Measurements from ENCODE around the gene PTPRK.

The PTPRK gene

GRCh38 chr6:128337619-128338018 lies 182.8 kb downstream of the PTPRK start:
- no peak for DNase-seq

GRCh38 chr6:128336436-128337095 lies 183.8 kb downstream of the PTPRK start:
- no peak for DNase-seq

GRCh38 chr6:128335963-128336362 lies 184.4 kb downstream of the PTPRK start:
- DNase-seq: no peak

DNA sequence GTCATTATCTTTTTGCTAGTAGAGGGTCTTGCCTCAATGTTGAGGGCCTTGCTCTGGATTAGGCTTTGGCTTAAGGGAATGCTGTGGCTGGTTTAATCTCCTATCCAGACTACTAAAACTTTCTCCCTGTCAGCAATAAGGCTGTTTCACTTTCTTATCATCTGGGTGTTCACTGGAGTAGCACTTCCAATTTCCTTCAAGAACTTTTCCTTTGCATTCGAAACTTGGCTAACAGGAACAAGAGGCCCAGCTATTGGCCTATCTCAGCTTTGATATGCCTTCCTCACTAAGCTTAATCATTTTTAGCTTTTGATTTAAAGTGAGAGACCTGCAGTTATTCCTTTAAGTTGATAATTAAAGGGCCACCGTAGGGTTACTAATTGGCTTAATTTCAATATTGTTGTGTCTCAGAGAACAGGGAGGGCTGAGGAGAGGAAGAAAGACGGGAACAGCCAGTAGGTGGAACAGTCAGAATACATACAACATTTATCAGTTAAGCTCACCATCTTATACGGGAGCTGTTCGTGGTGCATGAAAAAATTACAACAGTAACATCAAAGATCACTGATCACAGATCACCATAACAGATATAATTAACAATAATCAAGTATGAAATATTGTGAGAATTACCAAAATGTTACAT lies 186.7 kb downstream of the PTPRK start:
- no peak for DNase-seq

DNA sequence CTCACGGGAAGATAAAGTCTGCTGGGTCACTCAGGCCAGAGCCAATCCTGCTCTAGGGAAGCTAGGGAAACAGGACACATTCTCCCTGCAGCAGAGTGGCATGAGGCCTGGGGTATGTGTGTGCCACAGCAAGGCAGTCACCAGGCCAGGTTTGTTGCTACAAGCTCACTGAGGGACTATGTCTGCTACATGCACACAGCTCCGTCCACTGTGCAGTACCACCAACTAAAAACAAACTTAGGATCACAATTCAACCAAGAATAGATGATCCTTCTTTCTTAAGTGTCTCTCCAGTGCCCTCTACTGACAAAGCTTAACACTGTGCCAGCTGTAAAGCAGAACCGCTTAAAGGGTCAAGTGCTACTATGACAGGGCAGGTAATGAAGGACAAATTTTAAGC lies 192.5 kb downstream of the PTPRK start:
- peak; percentile 5 for DNase-seq

DNA sequence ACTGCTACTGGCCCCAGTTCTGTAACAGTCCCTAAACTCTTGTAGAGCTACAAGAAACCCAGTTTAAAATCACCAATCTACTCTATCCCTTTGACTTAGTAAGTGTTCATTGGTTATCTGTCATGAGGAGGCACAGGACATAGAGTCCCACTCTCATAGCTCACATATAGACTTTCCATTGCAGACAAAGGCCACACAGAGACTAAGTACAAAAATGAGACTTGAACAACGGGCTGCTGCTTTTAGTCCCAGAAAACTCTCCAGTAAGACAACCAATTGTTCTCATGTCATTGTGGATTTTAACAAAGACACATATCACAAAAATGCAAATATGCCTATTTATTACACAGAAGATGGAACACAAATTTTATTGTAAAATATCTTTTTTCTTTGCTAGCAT lies 197.4 kb downstream of the PTPRK start:
- no peak for DNase-seq

- DNase-seq: no peak
These were observed 200.5 kb downstream of the PTPRK start for GRCh38 chr6:128319946-128320345.

GRCh38 chr6:128319157-128319556 lies 201.2 kb downstream of the PTPRK start:
- DNase-seq: no peak

- DNase-seq: no peak
These were observed 204.0 kb downstream of the PTPRK start for GRCh38 chr6:128316258-128316929.

DNA sequence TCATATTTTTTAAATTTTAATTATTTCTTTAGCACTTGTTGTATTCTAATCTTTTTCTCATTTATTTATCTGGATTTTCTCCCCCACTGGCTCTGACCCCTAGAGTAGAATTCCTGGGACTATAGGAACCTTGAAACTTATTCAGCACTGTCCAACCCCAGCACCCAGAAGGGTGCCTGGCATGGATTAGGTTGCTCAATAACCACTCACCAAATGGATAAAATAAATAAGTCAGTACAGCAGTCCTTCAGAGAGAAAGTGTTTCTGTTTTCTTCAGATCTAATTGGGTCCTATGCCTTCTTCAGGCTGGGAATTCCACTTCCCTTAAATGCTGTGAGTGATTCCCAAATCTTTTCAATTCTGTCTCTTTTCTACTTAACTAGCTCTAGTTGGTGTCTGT lies 206.2 kb downstream of the PTPRK start:
- DNase-seq: no peak

- DNase-seq: no peak
These were observed 208.3 kb downstream of the PTPRK start for GRCh38 chr6:128311944-128312570.

GRCh38 chr6:128310451-128310850 lies 209.9 kb downstream of the PTPRK start:
- no peak for DNase-seq

DNA sequence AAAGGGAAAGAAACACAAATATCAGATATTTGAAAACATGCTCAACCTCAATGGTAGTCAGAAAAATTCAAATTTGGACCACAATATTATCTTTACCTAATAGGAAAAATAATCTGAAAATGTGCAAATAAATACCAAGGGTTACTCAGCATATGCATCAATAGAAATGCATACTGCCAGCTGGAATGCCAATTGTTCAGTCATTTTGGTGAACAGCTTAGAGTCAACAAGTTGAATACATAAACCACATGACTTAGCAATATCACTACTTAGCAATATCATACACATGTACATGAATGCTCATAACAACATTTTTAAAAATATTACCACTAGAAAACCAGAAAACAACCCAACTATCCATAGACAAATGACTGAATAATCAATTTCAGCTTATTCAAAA lies 212.7 kb downstream of the PTPRK start:
- no peak for DNase-seq

DNA sequence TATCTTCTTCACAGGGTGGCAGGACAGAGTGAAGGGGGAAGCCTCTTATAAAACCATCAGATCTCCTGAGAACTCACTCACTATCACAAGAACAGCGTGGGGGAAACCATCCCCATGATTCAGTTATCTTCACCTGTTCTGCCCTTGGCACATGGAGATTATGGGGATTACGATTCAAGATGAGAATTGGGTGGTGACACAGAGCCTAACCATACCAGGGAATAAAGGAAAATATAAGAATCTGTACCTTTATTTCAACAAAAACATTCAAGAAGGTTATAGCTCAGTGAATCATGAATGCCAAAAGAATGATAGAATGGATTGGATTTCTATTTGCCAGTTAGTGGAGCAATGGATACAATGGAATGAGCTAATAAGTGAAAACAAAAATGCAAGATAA lies 214.4 kb downstream of the PTPRK start:
- no peak for DNase-seq

GRCh38 chr6:128305228-128305627 lies 215.2 kb downstream of the PTPRK start:
- DNase-seq: no peak

DNA sequence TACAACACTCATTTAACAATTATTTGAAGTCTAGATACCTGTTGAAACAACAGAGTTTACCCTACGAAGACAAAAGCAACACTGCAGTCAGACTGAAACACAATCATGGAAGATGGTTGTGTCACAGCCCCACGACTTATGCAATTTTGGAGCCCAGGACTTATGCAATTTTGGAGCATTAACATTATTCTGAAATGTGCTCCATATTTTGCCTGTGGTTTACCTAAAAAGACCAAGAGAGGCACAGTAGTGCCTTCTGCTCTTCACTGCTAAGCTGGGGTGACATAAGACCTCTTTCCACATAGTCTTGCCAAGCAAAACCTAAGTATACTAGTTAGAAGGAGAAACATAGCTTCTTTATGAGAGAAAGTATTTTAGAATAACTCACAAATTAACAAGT lies 216.5 kb downstream of the PTPRK start:
- DNase-seq: no peak

DNA sequence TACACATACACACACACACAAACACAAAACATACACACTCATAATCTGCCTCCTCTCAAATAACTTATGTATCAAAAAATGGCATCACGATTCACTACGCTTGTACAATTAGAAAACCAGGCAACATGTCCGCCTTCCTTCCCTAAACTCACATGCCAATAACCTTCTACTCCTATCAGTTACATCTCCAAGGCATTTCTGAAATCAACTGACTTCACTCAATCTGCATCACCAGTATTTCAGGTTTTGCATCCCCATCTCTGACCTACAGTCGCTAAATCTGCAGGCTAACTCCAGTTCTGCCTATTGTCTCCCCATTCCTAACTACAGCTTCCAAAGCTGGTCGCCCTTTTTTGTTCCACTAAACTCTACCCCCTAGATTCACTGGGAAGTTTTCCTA lies 217.5 kb downstream of the PTPRK start:
- no peak for DNase-seq

DNA sequence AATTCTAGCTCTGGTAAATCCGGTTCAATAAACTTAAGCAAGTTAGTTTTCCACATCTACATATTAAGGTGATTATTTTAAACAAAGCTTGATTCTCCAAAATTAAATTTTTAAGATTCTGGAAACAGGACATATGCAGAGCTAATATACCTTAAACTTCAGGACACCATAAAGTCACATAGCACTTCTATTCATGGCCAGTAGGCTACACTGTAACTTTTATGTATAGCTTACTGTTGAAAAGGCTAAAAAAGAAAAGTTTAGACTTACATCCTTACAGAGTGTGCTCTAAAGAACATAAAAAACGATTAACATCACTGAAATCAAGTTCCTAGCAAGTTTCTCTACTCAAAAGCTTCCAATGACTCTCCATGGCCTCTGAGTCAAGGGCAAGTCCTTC lies 224.7 kb downstream of the PTPRK start:
- DNase-seq: no peak

DNA sequence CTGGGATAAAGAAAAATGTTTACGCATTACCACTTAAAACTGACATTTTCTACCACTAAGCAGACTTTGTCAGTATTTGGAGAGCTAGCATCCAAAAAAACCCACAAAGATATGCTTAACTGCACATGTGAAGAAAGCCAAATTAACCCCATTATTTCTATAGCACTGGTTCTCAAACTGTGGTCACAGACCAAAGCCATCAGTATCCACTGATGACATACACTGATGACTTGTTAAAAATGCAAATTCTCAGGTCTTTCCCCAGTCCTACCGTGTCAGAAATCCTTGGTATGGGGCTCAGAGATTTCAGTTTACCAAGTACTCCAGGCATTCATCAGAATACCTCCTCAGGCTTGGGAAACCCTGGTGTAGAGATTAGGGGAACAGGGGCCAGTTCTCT lies 230.2 kb downstream of the PTPRK start:
- DNase-seq: no peak

- no peak for DNase-seq
These were observed 236.3 kb downstream of the PTPRK start for GRCh38 chr6:128284128-128284527.

- DNase-seq: no peak
These were observed 237.4 kb downstream of the PTPRK start for GRCh38 chr6:128282961-128283360.

DNA sequence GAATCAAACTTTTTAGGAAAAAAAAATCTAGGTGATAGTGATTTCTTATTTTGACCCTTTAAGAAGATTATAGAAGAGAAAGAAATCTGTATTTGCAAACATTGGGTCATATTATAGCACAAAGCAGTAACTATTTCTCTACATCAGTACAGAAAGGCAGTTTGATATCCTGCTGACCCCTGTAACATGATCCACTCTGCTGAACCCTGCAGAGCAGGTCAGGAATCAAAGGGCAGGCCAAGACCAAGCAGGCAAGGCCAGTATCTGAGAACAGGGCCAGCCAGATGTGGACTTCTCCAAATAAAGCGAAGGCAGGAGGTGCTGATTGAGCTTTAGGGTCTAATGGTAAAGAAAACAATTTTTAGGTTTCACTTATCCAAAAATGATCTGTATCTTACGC lies 239.4 kb downstream of the PTPRK start:
- no peak for DNase-seq

DNA sequence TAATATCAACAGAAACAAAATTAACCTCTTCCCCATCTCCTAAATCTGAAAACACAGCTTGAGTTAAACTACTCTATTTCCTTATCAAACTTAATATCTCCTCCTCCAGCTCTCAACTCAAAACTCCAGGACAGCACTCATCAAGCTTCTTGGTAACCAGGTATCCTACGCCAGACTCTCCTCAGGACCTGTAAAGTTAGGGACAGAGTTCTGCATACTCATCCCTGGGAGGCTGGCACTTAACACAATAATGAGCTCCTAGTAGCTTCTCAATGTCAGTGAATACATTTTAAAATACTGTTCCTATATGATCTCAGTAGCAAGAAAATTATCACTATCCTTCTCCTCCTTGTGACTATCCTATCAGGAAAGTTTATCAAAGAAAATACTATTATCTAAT lies 240.3 kb downstream of the PTPRK start:
- DNase-seq: no peak

- DNase-seq: no peak
These were observed 241.6 kb downstream of the PTPRK start for GRCh38 chr6:128278836-128279235.

Data from stimulated activated CD4-positive, alpha-beta T cell treated with anti-CD3 and anti-CD28 coated beads, Interleukin-1b, Interleukin-23, amount 100 ng/mL, for 48 hours (primary cell).